HG02759 (cell line): Measurements from ENCODE around the gene NRXN3.
"Not testable (repeated sequence)": the region's sequence is repeated elsewhere in the genome, so short reads cannot be mapped to it uniquely, and the experiment has no call there.

Source experiments
- ATAC-seq: cut with Tn5 transposase; IDR thresholded peaks from one replicate; pipeline ENCODE4 v1.9.1; 2021; ENCODE audit warnings: mild to moderate bottlenecking, moderate library complexity; ENCODE audit not compliant: unreplicated experiment

Gene NRXN3

GRCh38 chr14:78566026-78566858, 396.1 kb downstream of the NRXN3 start:
- ATAC-seq: peak; percentile 98

GRCh38 chr14:78566859-78567172, 396.6 kb downstream of the NRXN3 start:
- ATAC-seq: peak; percentile 23

- no peak for ATAC-seq
Observed at GRCh38 chr14:78567343-78567742, 397.2 kb downstream of the NRXN3 start.

- ATAC-seq: not testable (repeated sequence)
Observed at GRCh38 chr14:78573736-78574135, 403.6 kb downstream of the NRXN3 start.

- ATAC-seq: no peak
Observed at GRCh38 chr14:78576437-78577166, 406.4 kb downstream of the NRXN3 start.

GRCh38 chr14:78581229-78581628, 411.1 kb downstream of the NRXN3 start:
- ATAC-seq: no peak

GRCh38 chr14:78586681-78587080, 416.5 kb downstream of the NRXN3 start:
- ATAC-seq: no peak

GRCh38 chr14:78588906-78589305, 418.7 kb downstream of the NRXN3 start:
- ATAC-seq: no peak

- no peak for ATAC-seq
Observed at GRCh38 chr14:78592616-78593219, 422.5 kb downstream of the NRXN3 start.

GRCh38 chr14:78593949-78594348, 423.8 kb downstream of the NRXN3 start:
- no peak for ATAC-seq

- no peak for ATAC-seq
Observed at GRCh38 chr14:78595797-78596196, 425.6 kb downstream of the NRXN3 start.

- peak; percentile 98 for ATAC-seq
Observed at GRCh38 chr14:78598046-78598920, 428.1 kb downstream of the NRXN3 start.

- ATAC-seq: no peak
Observed at GRCh38 chr14:78605025-78605762, 435.0 kb downstream of the NRXN3 start.

- no peak for ATAC-seq
Observed at GRCh38 chr14:78605897-78606500, 435.8 kb downstream of the NRXN3 start.

- ATAC-seq: no peak
Observed at GRCh38 chr14:78608998-78609787, 439.0 kb downstream of the NRXN3 start.

- no peak for ATAC-seq
Observed at GRCh38 chr14:78610994-78611393, 440.8 kb downstream of the NRXN3 start.

- ATAC-seq: no peak
Observed at GRCh38 chr14:78611796-78612571, 441.8 kb downstream of the NRXN3 start.

GRCh38 chr14:78612666-78613065, 442.5 kb downstream of the NRXN3 start:
- ATAC-seq: no peak
